Loucy (cell line): Measurements from ENCODE around the gene CT55.
A peak's percentile ranks its signal among the peaks of the same experiment; 100 is the strongest.
"Not testable (repeated sequence)": the region's sequence is repeated elsewhere in the genome, so short reads cannot be mapped to it uniquely, and the experiment has no call there.

Experiments used
- H2AFZ ChIP-seq: fragments of 200-600 bp; sonication (generic); 2 replicates; pipeline ENCODE4 v1.6.0; 2016; ENCODE audit warnings: antibody characterized with exemption, mild to moderate bottlenecking, low read length, moderate library complexity
- H3F3A ChIP-seq: fragments of 200-600 bp; 2 replicates; pipeline ENCODE4 v1.6.0; 2016; ENCODE audit warnings: antibody characterized with exemption, low read depth, mild to moderate bottlenecking
- H3K27me3 ChIP-seq: fragments of 200-600 bp; sonication (generic); 2 replicates; pipeline ENCODE4 v1.6.1; 2014; ENCODE audit warnings: low read length, mild to moderate bottlenecking; ENCODE audit not compliant: insufficient read depth, poor library complexity, severe bottlenecking
- H3K36me3 ChIP-seq: fragments of 200-600 bp; sonication (generic); 2 replicates; pipeline ENCODE4 v1.6.1; 2016; ENCODE audit warnings: low read length; ENCODE audit not compliant: insufficient read depth
- H3K4me1 ChIP-seq: fragments of 200-600 bp; sonication (generic); 2 replicates; pipeline ENCODE4 v1.5.1; 2014; ENCODE audit warnings: low read length, mild to moderate bottlenecking; ENCODE audit not compliant: insufficient read depth, poor library complexity, severe bottlenecking
- H3K4me2 ChIP-seq: fragments of 200-600 bp; sonication (generic); 2 replicates; pipeline ENCODE4 v1.6.0; 2014; ENCODE audit warnings: antibody characterized with exemption, low read length, low read depth, mild to moderate bottlenecking; ENCODE audit not compliant: poor library complexity, severe bottlenecking
- H3K4me3 ChIP-seq: fragments of 200-600 bp; sonication (generic); 2 replicates; pipeline ENCODE4 v1.5.1; 2014; ENCODE audit warnings: low read length, mild to moderate bottlenecking, mixed read lengths; ENCODE audit not compliant: poor library complexity, severe bottlenecking
- H3K79me2 ChIP-seq: fragments of 200-600 bp; sonication (generic); 2 replicates; pipeline ENCODE4 v1.6.1; 2014; ENCODE audit warnings: low read length; ENCODE audit not compliant: insufficient read depth
- H3K9ac ChIP-seq: fragments of 200-600 bp; sonication (generic); 2 replicates; pipeline ENCODE4 v1.6.0; 2014; ENCODE audit warnings: mild to moderate bottlenecking, low read depth, low read length, moderate library complexity; ENCODE audit not compliant: poor library complexity, severe bottlenecking
- H3K9me2 ChIP-seq: fragments of 200-600 bp; sonication (generic); replicated peaks from 2 replicates; pipeline ENCODE4 v1.6.1; 2016; ENCODE audit warnings: low read depth, low read length, mixed read lengths
- H3K9me3 ChIP-seq: fragments of 200-600 bp; sonication (generic); 2 replicates; pipeline ENCODE4 v1.6.1; 2014; ENCODE audit warnings: mild to moderate bottlenecking, antibody characterized with exemption, low read length, low read depth; ENCODE audit not compliant: insufficient read depth
- H4K20me1 ChIP-seq: fragments of 200-600 bp; sonication (generic); 2 replicates; pipeline ENCODE4 v1.6.0; 2014; ENCODE audit warnings: antibody characterized with exemption, low read length, mild to moderate bottlenecking; ENCODE audit not compliant: insufficient read depth, poor library complexity, severe bottlenecking
- CTCF ChIP-seq: fragments of 200-600 bp; sonication (generic); conservative IDR thresholded peaks from 2 replicates; pipeline ENCODE4 v1.5.1; 2014; ENCODE audit warnings: mild to moderate bottlenecking, antibody characterized with exemption, low read length
- EZH2phosphoT487 ChIP-seq: fragments of 200-600 bp; IDR thresholded peaks from 2 replicates; pipeline ENCODE4 v1.6.1; 2018; ENCODE audit warnings: antibody characterized with exemption, mild to moderate bottlenecking, moderate library complexity, borderline replicate concordance

The CT55 gene

GRCh38 chrX:135116064-135116463 is 55.1 kb downstream of the CT55 start:
- not testable (repeated sequence) for H3K4me3 ChIP-seq, H3K27me3 ChIP-seq, H3K4me1 ChIP-seq, H3K36me3 ChIP-seq, H2AFZ ChIP-seq, H3K79me2 ChIP-seq, H3K9me2 ChIP-seq, H4K20me1 ChIP-seq, H3K4me2 ChIP-seq, H3K9ac ChIP-seq, H3K9me3 ChIP-seq, H3F3A ChIP-seq

GRCh38 chrX:135114392-135114791 is 56.8 kb downstream of the CT55 start:
- Histone ChIP-seq H4K20me1 (no peaks in the 10 kb centered on the region), H3K27me3 (no peaks in the 10 kb centered on the region), H3K4me2 (no peak overlapping the region), H3K79me2 (no peaks in the 10 kb centered on the region), H3K36me3 (no peaks in the 10 kb centered on the region), H3F3A (no peaks in the 10 kb centered on the region), H3K9me3 (no peaks in the 10 kb centered on the region), H3K9ac (no peak overlapping the region), H3K9me2 (no peaks in the 10 kb centered on the region), H3K4me3 (no peak overlapping the region), H2AFZ (no peak overlapping the region), H3K4me1 (no peaks in the 10 kb centered on the region)
- TF ChIP-seq CTCF (no peak), EZH2phosphoT487 (no peak)

- no peak for TF ChIP-seq CTCF
- no peak for TF ChIP-seq EZH2phosphoT487
- H3K4me2 ChIP-seq = no peak overlapping the region
- no peaks in the 10 kb centered on the region for H3K79me2 ChIP-seq
- no peak overlapping the region for H2AFZ ChIP-seq
- no peak overlapping the region for H3K9ac ChIP-seq
- no peaks in the 10 kb centered on the region for H3K36me3 ChIP-seq
- H3K9me2 ChIP-seq = no peaks in the 10 kb centered on the region
- no peaks in the 10 kb centered on the region for H4K20me1 ChIP-seq
- no peaks in the 10 kb centered on the region for H3K27me3 ChIP-seq
- no peaks in the 10 kb centered on the region for H3K9me3 ChIP-seq
- H3K4me3 ChIP-seq = no peak overlapping the region
- no peaks in the 10 kb centered on the region for H3K4me1 ChIP-seq
- no peaks in the 10 kb centered on the region for H3F3A ChIP-seq
These were observed 58.5 kb downstream of the CT55 start for GRCh38 chrX:135112743-135113142.

GRCh38 chrX:135112096-135112729 is 59.0 kb downstream of the CT55 start:
- Histone ChIP-seq H3K4me3 (no peak overlapping the region), H3K4me1 (no peaks in the 10 kb centered on the region), H2AFZ (peak overlapping the region; percentile 56; the same call in 1 of the 2 replicates), H3K9me2 (no peaks in the 10 kb centered on the region), H3K79me2 (no peaks in the 10 kb centered on the region), H3K36me3 (no peaks in the 10 kb centered on the region), H3K9ac (no peak overlapping the region), H3K4me2 (no peak overlapping the region), H3K9me3 (no peaks in the 10 kb centered on the region), H3K27me3 (no peaks in the 10 kb centered on the region), H4K20me1 (no peaks in the 10 kb centered on the region), H3F3A (no peaks in the 10 kb centered on the region)
- TF ChIP-seq CTCF = peak; percentile 60
- no peak for TF ChIP-seq EZH2phosphoT487
